Keratinocyte (primary cell): ENCODE measurements around the gene ERBB4. TPM values are rescaled to one million over a fixed set of nuclear protein-coding genes. Genes with fewer than 3 reads are reported as not detected.

Experiments used
- DNase-seq: peaks from one replicate; pipeline ENCODE4 v3.0.0-alpha.2; 2011; ENCODE audit warnings: low read depth, missing footprints, low spot score
- FAIRE-seq: peaks from 2 replicates; lab custom pipeline; 2011; peaks lifted over from hg19 to GRCh38; lab: Jason Lieb, UNC
- H2AFZ ChIP-seq: 2 replicates; pipeline ENCODE4 v1.6.0; 2012; ENCODE audit warnings: low read length, control low read depth, inconsistent platforms; ENCODE audit not compliant: control insufficient read depth
- H3K27ac ChIP-seq: 2 replicates; pipeline ENCODE4 v1.5.1; 2011; ENCODE audit warnings: low read length; ENCODE audit not compliant: control insufficient read depth, insufficient read depth
- H3K27me3 ChIP-seq: 3 replicates; pipeline ENCODE4 v1.6.0; 2011; ENCODE audit warnings: low read length; ENCODE audit not compliant: control insufficient read depth, insufficient read depth; ENCODE audit errors: extremely low read depth
- H3K36me3 ChIP-seq, 2 experiments: 2 replicates in 1 of 2; 3 replicates in 1 of 2; pipeline ENCODE4 v1.5.1; 2011; ENCODE audit warnings: low read length in 2 of 2, mild to moderate bottlenecking in 1 of 2; ENCODE audit not compliant: control insufficient read depth in 2 of 2, insufficient read depth in 2 of 2; ENCODE audit errors: extremely low read depth in 1 of 2
- H3K4me1 ChIP-seq: 3 replicates; pipeline ENCODE4 v1.5.1; 2011; ENCODE audit warnings: low read length; ENCODE audit not compliant: control insufficient read depth, insufficient read depth; ENCODE audit errors: extremely low read depth
- H3K4me2 ChIP-seq: 3 replicates; pipeline ENCODE4 v1.6.0; 2011; ENCODE audit warnings: low read depth, low read length; ENCODE audit not compliant: control insufficient read depth, insufficient read depth; ENCODE audit errors: extremely low read depth
- H3K4me3 ChIP-seq, 3 experiments: fragments of 200-600 bp in 1 of 3; sonication (generic) in 1 of 3; 2 replicates in 2 of 3; 3 replicates in 1 of 3; pipeline ENCODE4 v1.5.1; 2011 to 2016; ENCODE audit warnings: low read length in 3 of 3, mild to moderate bottlenecking in 3 of 3, control low read depth in 2 of 3, inconsistent platforms in 1 of 3, low read depth in 1 of 3, mixed read lengths in 1 of 3, mixed run types in 1 of 3, moderate library complexity in 1 of 3; ENCODE audit not compliant: control insufficient read depth in 2 of 3, insufficient read depth in 2 of 3; ENCODE audit errors: extremely low read depth in 1 of 3
- H3K79me2 ChIP-seq: 2 replicates; pipeline ENCODE4 v1.6.0; 2012; ENCODE audit warnings: low read length; ENCODE audit not compliant: control insufficient read depth, insufficient read depth
- H3K9ac ChIP-seq: 3 replicates; pipeline ENCODE4 v1.6.0; 2011; ENCODE audit warnings: low read length; ENCODE audit not compliant: control insufficient read depth, insufficient read depth; ENCODE audit errors: extremely low read depth
- H3K9me1 ChIP-seq: 3 replicates; pipeline ENCODE4 v1.6.0; 2011; ENCODE audit warnings: low read length; ENCODE audit not compliant: control insufficient read depth, insufficient read depth; ENCODE audit errors: extremely low read depth
- H3K9me3 ChIP-seq: 2 replicates; pipeline ENCODE4 v1.5.1; 2012; ENCODE audit warnings: low read depth, low read length; ENCODE audit not compliant: control insufficient read depth
- H4K20me1 ChIP-seq: 3 replicates; pipeline ENCODE4 v1.6.0; 2011; ENCODE audit warnings: low read length; ENCODE audit not compliant: control insufficient read depth, insufficient read depth; ENCODE audit errors: extremely low read depth
- EZH2 ChIP-seq: IDR thresholded peaks from one replicate; pipeline ENCODE4 v1.6.1; 2012; ENCODE audit warnings: inconsistent platforms, mild to moderate bottlenecking, low read length, moderate library complexity
- dilution Hi-C: fragments of 300-500 bp; cut with MboI; formaldehyde crosslinking; loops from one replicate; pipeline ENCODE4 v1.7.0; 2020; ENCODE audit warnings: low sequenced_read_pairs; ENCODE audit not compliant: extremely low pct_ligation_motif_present
- polyA plus RNA-seq, 5 experiments: library from polyadenylated mRNA; depleted of rRNA in 3 of 5; stranded (reverse) in 3 of 5; stranded (forward) in 1 of 5; unstranded in 1 of 5; fragments of >200 nt; gene quantifications; 1 replicate in 1 of 5; 2 replicates in 3 of 5; 3 replicates in 1 of 5; pipeline versions ENCODE4 v1.2.1 to v1.2.3, GENCODE V29; 2011 to 2012; ENCODE audit warnings: missing spikeins in 2 of 5, low read depth in 1 of 5, low replicate concordance in 1 of 5
- TF ChIP-seq, protein P1 (sequence below), 3 experiments: IDR thresholded peaks in 1 of 3; conservative IDR thresholded peaks in 1 of 3; optimal IDR thresholded peaks in 1 of 3; 2 replicates in 2 of 3; 3 replicates in 1 of 3; pipeline versions ENCODE3 to v1.5.1; 2011; ENCODE audit warnings: low read length in 3 of 3, mild to moderate bottlenecking in 3 of 3, moderate library complexity in 2 of 3, control low read depth in 1 of 3, inconsistent platforms in 1 of 3; ENCODE audit not compliant: insufficient read depth in 2 of 3; ENCODE audit errors: extremely low read depth in 1 of 3

The ERBB4 gene
- polyA plus RNA-seq, 1 donor (not counting 4 experiments of a cell fraction or from before 2014, with no cell fraction given): 0.01 TPM

DNA sequence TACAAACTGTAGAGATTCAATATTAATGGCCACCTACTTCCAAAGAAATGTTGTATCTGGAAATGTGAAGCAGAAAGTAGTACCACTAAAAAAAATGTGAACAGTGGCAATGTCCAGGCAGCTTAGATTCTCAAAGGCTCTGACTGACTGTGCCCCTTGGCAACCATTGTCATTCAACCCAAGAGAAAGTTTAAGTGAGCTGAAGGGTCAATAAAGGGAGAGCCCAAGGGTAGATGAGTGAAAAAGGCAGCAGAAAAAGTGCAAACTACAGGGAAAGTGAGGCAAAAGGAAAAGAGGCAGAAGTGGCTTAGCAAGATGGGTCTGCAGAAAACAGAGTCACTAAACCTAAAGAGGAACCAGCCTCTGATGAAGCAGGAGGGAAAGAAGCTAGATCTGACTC is 1179.3 kb downstream of the ERBB4 start:
- Histone ChIP-seq H3K79me2 (no peaks in the 10 kb centered on the region), H3K36me3 (no peaks in the 10 kb centered on the region), H3K4me1 (no peaks in the 10 kb centered on the region), H4K20me1 (no peaks in the 10 kb centered on the region), H3K27me3 (no peaks in the 10 kb centered on the region), H2AFZ (no peak overlapping the region), H3K4me3 (no peak overlapping the region), H3K9me1 (no peaks in the 10 kb centered on the region), H3K27ac (no peak overlapping the region), H3K4me2 (no peak overlapping the region), H3K9me3 (no peaks in the 10 kb centered on the region), H3K9ac (no peak overlapping the region)
- dilution Hi-C loops: no loop called here
- no peak for TF ChIP-seq EZH2
- TF ChIP-seq, protein P1, sequence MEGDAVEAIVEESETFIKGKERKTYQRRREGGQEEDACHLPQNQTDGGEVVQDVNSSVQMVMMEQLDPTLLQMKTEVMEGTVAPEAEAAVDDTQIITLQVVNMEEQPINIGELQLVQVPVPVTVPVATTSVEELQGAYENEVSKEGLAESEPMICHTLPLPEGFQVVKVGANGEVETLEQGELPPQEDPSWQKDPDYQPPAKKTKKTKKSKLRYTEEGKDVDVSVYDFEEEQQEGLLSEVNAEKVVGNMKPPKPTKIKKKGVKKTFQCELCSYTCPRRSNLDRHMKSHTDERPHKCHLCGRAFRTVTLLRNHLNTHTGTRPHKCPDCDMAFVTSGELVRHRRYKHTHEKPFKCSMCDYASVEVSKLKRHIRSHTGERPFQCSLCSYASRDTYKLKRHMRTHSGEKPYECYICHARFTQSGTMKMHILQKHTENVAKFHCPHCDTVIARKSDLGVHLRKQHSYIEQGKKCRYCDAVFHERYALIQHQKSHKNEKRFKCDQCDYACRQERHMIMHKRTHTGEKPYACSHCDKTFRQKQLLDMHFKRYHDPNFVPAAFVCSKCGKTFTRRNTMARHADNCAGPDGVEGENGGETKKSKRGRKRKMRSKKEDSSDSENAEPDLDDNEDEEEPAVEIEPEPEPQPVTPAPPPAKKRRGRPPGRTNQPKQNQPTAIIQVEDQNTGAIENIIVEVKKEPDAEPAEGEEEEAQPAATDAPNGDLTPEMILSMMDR (optimal IDR thresholded peaks at IDR 0.05 in 1 of 3, IDR thresholded peaks at IDR 0.05 in 1 of 3, conservative IDR thresholded peaks at IDR 0.05 in 1 of 3; ENCODE audit: extremely low read depth in 1 of 3, insufficient read depth in 2 of 3, low read length in 3 of 3): no peak
- no peak for DNase-seq
- no peak for FAIRE-seq

DNA sequence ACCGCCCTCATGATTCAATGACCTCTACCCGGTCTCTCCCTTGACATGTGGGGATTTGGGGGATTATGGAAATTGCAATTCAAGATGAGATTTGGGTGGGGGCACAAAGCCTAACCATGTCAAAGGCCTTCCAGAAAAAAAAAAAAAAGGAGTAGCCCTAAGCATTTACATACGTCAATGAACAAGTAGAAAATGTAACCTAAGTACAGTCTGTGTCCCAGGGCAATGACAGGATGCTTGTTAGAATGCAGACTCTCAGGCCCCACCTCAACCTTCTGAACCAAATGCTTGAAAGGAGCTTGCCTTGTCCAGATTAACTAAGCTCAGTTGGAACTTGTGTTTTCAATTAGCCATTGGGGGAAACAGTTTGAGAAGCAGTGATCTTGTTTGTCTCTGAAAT is 1180.1 kb downstream of the ERBB4 start:
- TF ChIP-seq, protein P1 (optimal IDR thresholded peaks at IDR 0.05 in 1 of 3, IDR thresholded peaks at IDR 0.05 in 1 of 3, conservative IDR thresholded peaks at IDR 0.05 in 1 of 3; ENCODE audit: extremely low read depth in 1 of 3, insufficient read depth in 2 of 3, low read length in 3 of 3): no peak
- no peak for TF ChIP-seq EZH2
- Histone ChIP-seq H2AFZ (no peak overlapping the region), H3K79me2 (no peaks in the 10 kb centered on the region), H3K9me1 (no peaks in the 10 kb centered on the region), H3K9me3 (no peaks in the 10 kb centered on the region), H4K20me1 (no peaks in the 10 kb centered on the region), H3K4me2 (no peak overlapping the region), H3K4me1 (no peaks in the 10 kb centered on the region), H3K27ac (no peak overlapping the region), H3K36me3 (no peaks in the 10 kb centered on the region), H3K27me3 (no peaks in the 10 kb centered on the region), H3K4me3 (no peak overlapping the region), H3K9ac (no peak overlapping the region)
- dilution Hi-C loops: no loop called here
- no peak for DNase-seq
- FAIRE-seq: no peak
